Stimulated activated CD8-positive, alpha-beta memory T cell treated with anti-CD3 and anti-CD28 coated beads, Interleukin-15, amount 100 ng/mL, for 48 hours (primary cell): ENCODE results near the gene SPATA17.
"Not testable (repeated sequence)": the region's sequence is repeated elsewhere in the genome, so short reads cannot be mapped to it uniquely, and the experiment has no call there.

Experiments
- DNase-seq, 2 donors: peaks; one replicate each; pipeline ENCODE4 v3.0.0-alpha.2; 2020; ENCODE audit warnings: low read depth in 2 of 2

SPATA17 gene

DNA sequence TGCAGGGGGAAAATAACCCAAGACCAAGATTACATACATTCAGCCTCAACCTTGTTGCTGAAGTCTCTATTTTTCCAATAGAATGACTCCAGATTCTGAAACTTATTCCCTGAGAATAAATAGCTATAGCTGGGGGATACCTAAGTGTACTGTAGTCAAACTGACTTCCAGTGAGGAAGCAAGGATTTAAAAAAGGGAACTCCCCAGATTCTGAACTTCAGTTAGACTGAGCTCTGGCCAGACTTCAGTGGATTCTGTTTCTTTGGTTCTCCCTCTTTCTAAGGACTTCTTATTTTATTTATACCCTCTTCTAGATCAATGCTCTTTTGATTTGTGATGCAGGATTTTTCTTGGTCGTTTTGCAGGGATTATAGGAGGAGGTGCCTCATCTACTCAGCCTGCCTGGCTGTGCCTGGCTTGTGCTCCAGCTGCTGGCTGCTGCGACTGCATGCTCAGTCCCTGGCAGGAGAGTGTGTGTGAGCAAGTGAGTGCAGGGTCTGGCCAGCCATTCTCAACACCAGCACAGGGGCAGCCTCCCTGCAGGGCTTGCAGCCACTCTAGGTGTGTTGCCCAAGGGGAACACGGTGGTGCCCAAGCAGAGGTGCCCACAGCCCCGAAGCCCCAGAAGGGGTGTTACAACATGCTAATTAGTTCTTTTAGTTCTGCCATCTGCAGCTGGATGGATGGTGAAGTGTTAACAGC lies 43.0 kb downstream of the SPATA17 start:
- no peak for DNase-seq

GRCh38 chr1:217681806-217682205 lies 50.7 kb downstream of the SPATA17 start:
- DNase-seq: no peak

GRCh38 chr1:217687511-217687910 lies 56.4 kb downstream of the SPATA17 start:
- DNase-seq: no peak

DNA sequence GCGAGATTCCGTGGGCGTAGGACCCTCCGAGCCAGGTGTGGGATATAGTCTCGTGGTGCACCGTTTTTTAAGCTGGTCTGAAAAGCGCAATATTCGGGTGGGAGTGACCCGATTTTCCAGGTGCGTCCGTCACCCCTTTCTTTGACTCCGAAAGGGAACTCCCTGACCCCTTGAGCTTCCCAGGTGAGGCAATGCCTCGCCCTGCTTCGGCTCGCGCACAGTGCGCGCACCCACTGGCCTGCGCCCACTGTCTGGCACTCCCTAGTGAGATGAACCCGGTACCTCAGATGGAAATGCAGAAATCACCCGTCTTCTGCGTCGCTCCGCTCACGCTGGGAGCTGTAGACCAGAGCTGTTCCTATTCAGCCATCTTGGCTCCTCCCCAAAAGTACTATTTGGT lies 65.0 kb downstream of the SPATA17 start:
- DNase-seq: not testable (repeated sequence)

GRCh38 chr1:217703326-217703725 lies 72.2 kb downstream of the SPATA17 start:
- no peak for DNase-seq

DNA sequence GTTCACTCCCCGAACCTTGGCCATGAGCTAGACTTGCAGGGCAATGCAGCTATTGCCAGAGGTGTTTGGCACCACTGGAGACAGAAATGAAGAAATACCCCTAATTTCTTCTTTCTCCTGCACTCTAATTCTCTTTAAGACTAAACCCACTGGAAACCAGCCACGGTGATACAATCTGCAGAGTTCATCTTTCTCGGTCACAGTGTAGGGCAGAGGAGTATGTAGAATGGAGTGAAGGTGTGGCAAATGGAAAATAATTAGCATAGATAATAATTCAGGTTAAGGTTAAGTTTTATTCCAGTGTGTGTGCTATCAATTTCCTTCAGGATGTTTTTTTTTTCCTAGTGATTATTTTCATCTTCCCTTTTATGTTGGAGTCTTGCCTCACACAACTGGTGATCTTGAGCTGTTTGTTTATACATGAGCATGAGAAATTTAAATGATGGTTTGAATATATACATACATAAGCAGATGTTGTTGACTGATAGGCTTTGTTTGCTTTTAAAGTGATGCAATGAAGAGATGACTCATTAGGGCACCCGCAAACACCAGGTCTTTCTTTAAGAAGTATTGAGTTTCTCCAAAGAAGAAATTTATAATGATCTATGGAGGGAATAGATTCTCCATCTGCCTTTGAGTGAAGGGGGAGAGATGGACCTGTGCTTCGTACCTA lies 81.9 kb downstream of the SPATA17 start:
- no peak for DNase-seq

DNA sequence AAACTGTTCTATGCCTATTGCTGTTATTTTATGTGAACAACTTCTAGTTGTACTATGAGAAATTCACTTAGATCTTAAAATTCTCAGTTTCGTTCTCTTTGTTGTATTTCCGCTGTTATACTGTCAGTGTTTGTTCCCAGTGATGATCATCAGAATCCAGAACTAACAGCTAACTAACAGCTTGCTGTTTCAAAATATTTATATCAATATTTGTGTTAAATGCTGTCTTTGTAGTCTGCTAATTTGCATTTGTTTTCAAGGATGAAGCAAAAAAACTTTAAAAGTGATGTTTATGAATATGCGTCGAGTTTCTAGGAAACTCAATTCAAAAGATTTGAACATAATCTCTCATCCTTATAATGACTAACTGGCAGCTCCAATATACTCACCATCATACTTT lies 84.5 kb downstream of the SPATA17 start:
- no peak for DNase-seq

- no peak for DNase-seq
Measured at GRCh38 chr1:217717959-217718358, 86.8 kb downstream of the SPATA17 start.

GRCh38 chr1:217718873-217719272 lies 87.7 kb downstream of the SPATA17 start:
- DNase-seq: no peak

DNA sequence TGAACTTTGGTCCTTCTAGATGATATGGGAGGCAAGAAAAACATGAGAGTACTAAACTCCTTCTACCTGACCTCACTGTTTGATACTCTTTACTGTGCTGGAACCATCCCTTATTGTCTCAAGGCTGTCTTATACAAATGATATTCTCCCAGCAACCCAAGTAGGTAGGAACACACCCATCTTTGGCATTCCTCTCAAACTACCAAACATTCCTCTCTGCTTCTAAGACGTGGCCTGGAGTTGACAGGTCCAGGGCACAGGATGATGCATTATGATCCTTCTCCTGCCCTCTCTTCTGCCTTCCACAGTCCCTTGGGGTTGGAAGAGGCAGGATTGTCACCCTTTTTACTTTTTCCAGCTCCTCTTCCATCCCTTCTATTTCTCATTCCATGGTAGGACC lies 90.5 kb downstream of the SPATA17 start:
- no peak for DNase-seq

- DNase-seq: no peak
Measured at GRCh38 chr1:217734973-217735372, 103.8 kb downstream of the SPATA17 start.

- no peak for DNase-seq
Measured at GRCh38 chr1:217747156-217747769, 116.1 kb downstream of the SPATA17 start.

DNA sequence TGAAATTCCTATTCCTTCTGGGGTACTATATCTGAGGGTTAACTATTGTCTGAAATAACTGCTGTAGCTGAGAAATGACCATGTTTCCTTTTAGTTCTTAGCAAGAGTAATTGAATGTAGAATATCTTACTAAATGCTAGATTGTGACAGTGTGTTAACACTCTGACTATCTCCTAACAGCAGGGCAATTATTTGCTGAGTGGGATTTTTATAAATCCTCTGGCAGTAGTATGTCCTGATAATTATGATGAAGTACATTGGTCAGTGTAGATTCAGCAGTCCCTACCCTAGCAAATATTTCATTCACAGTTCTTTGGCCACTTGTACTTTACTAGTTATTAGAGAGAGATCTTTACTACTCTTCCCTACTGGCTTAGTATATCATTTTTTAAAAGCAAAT lies 138.6 kb downstream of the SPATA17 start:
- DNase-seq: no peak

DNA sequence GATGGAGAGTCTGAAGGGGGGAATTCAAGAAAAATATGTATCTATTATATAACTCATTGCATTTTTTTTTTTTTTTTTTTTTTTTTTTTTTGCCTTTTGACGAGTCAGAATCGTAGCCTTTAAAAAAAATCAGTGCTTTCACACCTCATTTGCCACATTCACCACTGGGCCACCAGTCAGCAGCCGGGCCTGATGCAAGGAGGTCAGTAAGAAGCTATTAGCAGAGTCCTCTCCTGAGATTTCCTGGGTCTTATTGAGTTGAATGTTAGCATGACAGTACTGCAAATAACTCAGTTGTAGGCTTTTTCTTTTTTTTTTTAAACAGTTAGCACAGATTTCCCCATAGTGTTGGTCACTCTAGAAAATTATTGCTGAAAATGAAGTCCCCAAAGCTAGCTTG lies 139.8 kb downstream of the SPATA17 start:
- no peak for DNase-seq

DNA sequence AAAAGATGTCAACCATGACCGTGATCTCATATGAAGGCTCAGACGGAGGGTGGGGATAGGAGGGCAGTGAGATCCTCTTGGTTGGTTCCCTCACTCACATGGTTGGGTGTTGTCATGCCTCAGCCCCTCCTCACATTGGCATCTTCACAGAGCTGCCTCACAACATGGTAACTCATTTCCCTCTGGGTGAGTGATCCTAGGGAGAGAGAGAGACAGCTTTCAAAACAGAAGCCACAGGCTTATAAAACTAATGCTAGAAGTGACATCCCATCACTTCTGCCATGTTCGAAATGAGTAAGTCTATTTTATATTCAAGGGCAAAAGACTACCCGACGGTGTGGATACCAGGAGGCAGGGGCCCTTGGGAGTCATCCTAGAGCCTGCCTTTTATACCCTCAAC lies 145.5 kb downstream of the SPATA17 start:
- DNase-seq: no peak

DNA sequence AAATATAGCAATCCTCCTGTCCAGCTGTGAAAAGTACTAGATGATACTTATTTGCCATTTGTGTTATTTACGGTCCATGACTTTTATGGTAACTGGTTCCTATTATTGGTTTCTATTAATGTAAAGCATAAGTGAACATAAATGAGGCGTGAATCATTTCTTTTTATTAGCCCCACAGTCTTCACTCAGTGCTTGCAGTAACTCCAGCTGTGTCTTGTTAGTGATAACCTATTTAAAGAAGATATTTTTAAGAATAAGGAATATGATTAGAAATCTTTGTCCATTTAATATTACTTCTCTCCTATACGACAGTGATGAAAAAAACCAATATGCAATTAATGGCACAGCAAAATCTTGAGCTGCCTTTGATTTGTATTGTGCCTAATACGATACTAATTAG lies 149.9 kb downstream of the SPATA17 start:
- DNase-seq: no peak

GRCh38 chr1:217791091-217791490 lies 159.9 kb downstream of the SPATA17 start:
- DNase-seq: no peak

- no peak for DNase-seq
Measured at GRCh38 chr1:217805792-217806191, 174.6 kb downstream of the SPATA17 start.

- DNase-seq: no peak
Measured at GRCh38 chr1:217812175-217812574, 181.0 kb downstream of the SPATA17 start.

- DNase-seq: no peak
Measured at GRCh38 chr1:217813031-217813430, 181.9 kb downstream of the SPATA17 start.

GRCh38 chr1:217837691-217838090 lies 206.5 kb downstream of the SPATA17 start:
- no peak for DNase-seq

- no peak for DNase-seq
Measured at GRCh38 chr1:217839161-217839560, 208.0 kb downstream of the SPATA17 start.

- DNase-seq: no peak
Measured at GRCh38 chr1:217846733-217847132, 215.6 kb downstream of the SPATA17 start.
